DOHH2 (cell line): ENCODE results near the gene SNCAIP.

Source experiments
- H3F3A ChIP-seq: fragments of 200-600 bp; sonication (generic), shearing (Covaris generic); 2 replicates; pipeline ENCODE4 v1.6.0; 2016; ENCODE audit warnings: antibody characterized with exemption, mild to moderate bottlenecking; ENCODE audit not compliant: control insufficient read depth, insufficient read depth
- H3K27ac ChIP-seq: fragments of 200-600 bp; sonication (generic); 2 replicates; pipeline ENCODE4 v1.5.1; 2014; ENCODE audit warnings: low read depth, mild to moderate bottlenecking, low read length, moderate library complexity
- H3K27me3 ChIP-seq: fragments of 200-600 bp; sonication (generic); 2 replicates; pipeline ENCODE4 v1.6.1; 2014; ENCODE audit warnings: mild to moderate bottlenecking, low read length, mixed read lengths; ENCODE audit not compliant: control insufficient read depth
- H3K36me3 ChIP-seq: fragments of 200-600 bp; sonication (generic); 2 replicates; pipeline ENCODE4 v1.6.1; 2014; ENCODE audit warnings: mild to moderate bottlenecking, low read length, moderate library complexity, mixed read lengths; ENCODE audit not compliant: control insufficient read depth
- H3K4me1 ChIP-seq: fragments of 200-600 bp; sonication (generic); 2 replicates; pipeline ENCODE4 v1.6.1; 2014; ENCODE audit warnings: mild to moderate bottlenecking, low read length, mixed read lengths; ENCODE audit not compliant: control insufficient read depth
- H3K4me2 ChIP-seq: fragments of 200-600 bp; sonication (generic); 2 replicates; pipeline ENCODE4 v1.6.0; 2014; ENCODE audit warnings: mild to moderate bottlenecking, low read length, moderate library complexity
- H3K4me3 ChIP-seq: fragments of 200-600 bp; sonication (generic); 2 replicates; pipeline ENCODE4 v1.5.1; 2014; ENCODE audit warnings: mild to moderate bottlenecking, low read length, mixed read lengths
- H3K79me2 ChIP-seq: fragments of 200-600 bp; sonication (generic); 2 replicates; pipeline ENCODE4 v1.6.1; 2014; ENCODE audit warnings: mild to moderate bottlenecking, low read length, mixed read lengths; ENCODE audit not compliant: control insufficient read depth
- H3K9me2 ChIP-seq: fragments of 200-600 bp; sonication (generic); replicated peaks from 2 replicates; pipeline ENCODE4 v1.6.1; 2014; ENCODE audit warnings: mild to moderate bottlenecking, low read length, mixed read lengths; ENCODE audit not compliant: control insufficient read depth
- H3K9me3 ChIP-seq: fragments of 200-600 bp; sonication (generic); 2 replicates; pipeline ENCODE4 v1.6.1; 2014; ENCODE audit warnings: antibody characterized with exemption, low read length, mixed read lengths; ENCODE audit not compliant: control insufficient read depth, insufficient read depth
- H4K20me1 ChIP-seq: fragments of 200-600 bp; sonication (generic); 2 replicates; pipeline ENCODE4 v1.6.0; 2014; ENCODE audit warnings: low read depth, mild to moderate bottlenecking, antibody characterized with exemption, low read length, moderate library complexity; ENCODE audit not compliant: control insufficient read depth, insufficient read depth
- CTCF ChIP-seq: fragments of 200-600 bp; sonication (generic); IDR thresholded peaks from one replicate; pipeline ENCODE4 v1.5.1; 2014; ENCODE audit warnings: antibody characterized with exemption, mild to moderate bottlenecking, low read depth, low read length; ENCODE audit not compliant: poor library complexity, severe bottlenecking
- EZH2phosphoT487 ChIP-seq: fragments of 200-600 bp; sonication (generic); IDR thresholded peaks from 2 replicates; pipeline ENCODE4 v1.6.1; 2017; ENCODE audit warnings: borderline replicate concordance, mild to moderate bottlenecking, antibody characterized with exemption, low read length, moderate library complexity, mixed read lengths

SNCAIP gene

GRCh38 chr5:122462486-122462885 is 150.4 kb downstream of the SNCAIP start:
- H3K4me1 ChIP-seq, result no peaks in the 10 kb centered on the region
- no peaks in the 10 kb centered on the region for H3K9me2 ChIP-seq
- H3K27me3 ChIP-seq, result no peaks in the 10 kb centered on the region; the same call in 1 of the 2 replicates
- H3K79me2 ChIP-seq, result no peaks in the 10 kb centered on the region
- H3K27ac ChIP-seq, result no peak overlapping the region
- no peaks in the 10 kb centered on the region for H3K36me3 ChIP-seq
- no peak overlapping the region for H3K4me2 ChIP-seq
- no peaks in the 10 kb centered on the region for H3F3A ChIP-seq
- H3K9me3 ChIP-seq, result no peaks in the 10 kb centered on the region
- no peak overlapping the region for H3K4me3 ChIP-seq
- TF ChIP-seq CTCF (no peak), EZH2phosphoT487 (no peak)
- H4K20me1 ChIP-seq, result no peaks in the 10 kb centered on the region

- H3K4me3 ChIP-seq, result no peak overlapping the region
- H4K20me1 ChIP-seq, result no peaks in the 10 kb centered on the region
- H3K27ac ChIP-seq, result no peak overlapping the region
- no peaks in the 10 kb centered on the region; the same call in 1 of the 2 replicates for H3K27me3 ChIP-seq
- H3K4me1 ChIP-seq, result no peaks in the 10 kb centered on the region
- H3K79me2 ChIP-seq, result no peaks in the 10 kb centered on the region
- H3K4me2 ChIP-seq, result no peak overlapping the region
- no peaks in the 10 kb centered on the region for H3F3A ChIP-seq
- H3K9me2 ChIP-seq, result no peaks in the 10 kb centered on the region
- no peak for TF ChIP-seq CTCF
- no peaks in the 10 kb centered on the region for H3K9me3 ChIP-seq
- no peaks in the 10 kb centered on the region for H3K36me3 ChIP-seq
These were observed 151.2 kb downstream of the SNCAIP start for GRCh38 chr5:122463221-122463620.

- Histone ChIP-seq H3K27ac (no peak overlapping the region), H3K4me2 (no peak overlapping the region), H3K4me1 (no peaks in the 10 kb centered on the region), H3K27me3 (no peaks in the 10 kb centered on the region; the same call in 1 of the 2 replicates), H3K9me3 (no peaks in the 10 kb centered on the region), H4K20me1 (no peaks in the 10 kb centered on the region), H3K36me3 (no peaks in the 10 kb centered on the region), H3F3A (no peaks in the 10 kb centered on the region), H3K79me2 (no peaks in the 10 kb centered on the region), H3K9me2 (no peaks in the 10 kb centered on the region), H3K4me3 (no peak overlapping the region)
- TF ChIP-seq EZH2phosphoT487, result no peak
- TF ChIP-seq CTCF, result no peak
These were observed 152.2 kb downstream of the SNCAIP start for GRCh38 chr5:122464191-122464590.
